ENCODE results near the gene GRK1.

GRCh38 chr13:113669231-113669754 lies 2.3 kb downstream of the GRK1 start:
- no peak for TF ChIP-seq CEBPB (IDR thresholded peaks at IDR 0.05; ENCODE audit: low read depth, low read length)
- no peak for TF ChIP-seq CTCF (conservative IDR thresholded peaks at IDR 0.05; ENCODE audit: low read depth, low read length)
- TF ChIP-seq SMC3 (IDR thresholded peaks at IDR 0.05; ENCODE audit: low read depth, low read length), result no peak
- no peak for TF ChIP-seq POLR2A (IDR thresholded peaks at IDR 0.05; ENCODE audit: low read depth, low read length)
- no peak for TF ChIP-seq MXI1 (IDR thresholded peaks at IDR 0.05; ENCODE audit: borderline replicate concordance, low read depth, low read length)
- no peak for TF ChIP-seq MAZ (IDR thresholded peaks at IDR 0.05; ENCODE audit: borderline replicate concordance, low read depth, low read length)
- no peak for TF ChIP-seq NFE2L2 (IDR thresholded peaks at IDR 0.05; ENCODE audit: low read depth, low read length)
- no peak for TF ChIP-seq BHLHE40 (IDR thresholded peaks at IDR 0.05; ENCODE audit: low read depth, low read length)
- TF ChIP-seq RAD21 (IDR thresholded peaks at IDR 0.05; ENCODE audit: low read length), result no peak
- no peak for TF ChIP-seq FOS (IDR thresholded peaks at IDR 0.05; ENCODE audit: low read depth, low read length)
- TF ChIP-seq CHD1 (IDR thresholded peaks at IDR 0.05; ENCODE audit: low read depth, low read length), result no peak
- TF ChIP-seq USF2 (IDR thresholded peaks at IDR 0.05; ENCODE audit: low read depth, low read length), result no peak
- TF ChIP-seq MAFK (IDR thresholded peaks at IDR 0.05; ENCODE audit: low read depth, low read length), result no peak

Measured in IMR-90 (cell line).